Thyroid gland (tissue), 4 donors: ENCODE results near the gene NEBL. TPM values are rescaled to one million over a fixed set of nuclear protein-coding genes. Genes with fewer than 3 reads are reported as not detected.

Experiments used
- DNase-seq, 2 donors: peaks; one replicate each; pipeline ENCODE4 v3.0.0-alpha.2; 2019
- H3K27ac ChIP-seq, 3 donors: fragments of 200-600 bp; sonication (generic); 1 replicate in 2 of 3; 2 replicates in 1 of 3; pipeline ENCODE4 v1.5.1; 2016 to 2019; ENCODE audit warnings: mild to moderate bottlenecking in 1 of 3, moderate library complexity in 1 of 3
- H3K27me3 ChIP-seq: fragments of 200-600 bp; sonication (generic); one replicate; pipeline ENCODE4 v1.5.1; 2019
- H3K36me3 ChIP-seq, 2 donors: fragments of 200-600 bp; sonication (generic); one replicate each; pipeline ENCODE4 v1.5.1; 2016 to 2019
- H3K4me1 ChIP-seq, 2 donors: fragments of 200-600 bp; sonication (generic); one replicate each; pipeline ENCODE4 v1.5.1; 2017 to 2019
- H3K4me3 ChIP-seq, 3 donors: fragments of 200-600 bp; sonication (generic); replicated peaks in 1 of 3; 1 replicate in 2 of 3; 2 replicates in 1 of 3; pipeline ENCODE4 v1.5.1; 2016; ENCODE audit warnings: mild to moderate bottlenecking in 1 of 3
- H3K9me3 ChIP-seq: fragments of 200-600 bp; sonication (generic); one replicate; pipeline ENCODE4 v1.5.1; 2017
- POLR2A ChIP-seq, 2 donors: fragments of 450-650 bp; IDR thresholded peaks; one replicate each; pipeline ENCODE4 v1.6.1; 2017; ENCODE audit warnings: antibody characterized with exemption in 2 of 2, mild to moderate bottlenecking in 2 of 2, moderate library complexity in 1 of 2
- WGBS, 2 donors: methylation state at CpG; one replicate each; pipeline ENCODE4 v1.1.5; 2017; 5-methylcytosine and 5-hydroxymethylcytosine counted together
- intact Hi-C: fragments of 100-400 bp; cut with DNase I; formaldehyde crosslinking; loops from one replicate; pipeline ENCODE4 v1.15.1; 2023
- total RNA-seq, 4 donors: library from RNA; depleted of rRNA; stranded (reverse); fragments of >200 nt; gene quantifications; one replicate each; pipeline ENCODE4 v1.2.3, GENCODE V29; 2016
- TF ChIP-seq, protein P1 (sequence below), 6 experiments: fragments of 200-600 bp in 3 of 6; fragments of 450-650 bp in 3 of 6; sonication (generic) in 3 of 6; IDR thresholded peaks; one replicate each; pipeline ENCODE4 v1.5.1; 2016 to 2019; ENCODE audit warnings: antibody characterized with exemption in 6 of 6, mild to moderate bottlenecking in 2 of 6, inconsistent platforms in 1 of 6, moderate library complexity in 1 of 6

NEBL gene
- total RNA-seq, 4 donors from 2014 or later: 163 to 269 (median 214) TPM

DNA sequence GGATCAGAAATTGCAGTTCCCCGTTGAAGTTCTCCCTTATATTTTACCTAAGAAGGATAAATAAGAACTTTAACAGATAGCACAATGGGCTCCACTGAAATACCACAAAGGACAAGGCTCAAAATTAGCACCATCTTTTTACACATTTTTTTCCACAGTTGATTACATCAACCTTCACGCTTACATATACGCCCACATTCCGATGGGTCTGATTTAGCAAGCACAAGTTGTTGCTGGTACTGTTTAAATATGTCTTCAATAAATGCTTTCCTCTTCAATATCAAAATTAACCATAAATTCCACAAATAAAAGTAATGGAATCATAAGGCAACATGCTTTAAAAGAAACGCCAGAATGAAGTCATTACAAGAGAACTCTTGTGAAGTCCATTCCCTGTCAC, 79.5 kb downstream of the NEBL start:
- Histone ChIP-seq H3K4me3 (no peak overlapping the region), H3K9me3 (no peaks in the 10 kb centered on the region), H3K4me1 (no peaks in the 10 kb centered on the region), H3K36me3 (peaks cover 2 to 17% of the 10 kb centered on the region in 2 donors), H3K27ac (no peak overlapping the region), H3K27me3 (no peaks in the 10 kb centered on the region)
- intact Hi-C loops: no loop called here
- TF ChIP-seq, protein P1, sequence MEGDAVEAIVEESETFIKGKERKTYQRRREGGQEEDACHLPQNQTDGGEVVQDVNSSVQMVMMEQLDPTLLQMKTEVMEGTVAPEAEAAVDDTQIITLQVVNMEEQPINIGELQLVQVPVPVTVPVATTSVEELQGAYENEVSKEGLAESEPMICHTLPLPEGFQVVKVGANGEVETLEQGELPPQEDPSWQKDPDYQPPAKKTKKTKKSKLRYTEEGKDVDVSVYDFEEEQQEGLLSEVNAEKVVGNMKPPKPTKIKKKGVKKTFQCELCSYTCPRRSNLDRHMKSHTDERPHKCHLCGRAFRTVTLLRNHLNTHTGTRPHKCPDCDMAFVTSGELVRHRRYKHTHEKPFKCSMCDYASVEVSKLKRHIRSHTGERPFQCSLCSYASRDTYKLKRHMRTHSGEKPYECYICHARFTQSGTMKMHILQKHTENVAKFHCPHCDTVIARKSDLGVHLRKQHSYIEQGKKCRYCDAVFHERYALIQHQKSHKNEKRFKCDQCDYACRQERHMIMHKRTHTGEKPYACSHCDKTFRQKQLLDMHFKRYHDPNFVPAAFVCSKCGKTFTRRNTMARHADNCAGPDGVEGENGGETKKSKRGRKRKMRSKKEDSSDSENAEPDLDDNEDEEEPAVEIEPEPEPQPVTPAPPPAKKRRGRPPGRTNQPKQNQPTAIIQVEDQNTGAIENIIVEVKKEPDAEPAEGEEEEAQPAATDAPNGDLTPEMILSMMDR (IDR thresholded peaks at IDR 0.05): no peak
- no peak for TF ChIP-seq POLR2A (IDR thresholded peaks at IDR 0.05)
- DNase-seq: no peak
- WGBS, 2 donors: 94 to 95% methylated on average over 5 of the region's 5 CpGs

GRCh38 chr10:20817116-20817515, 80.0 kb downstream of the NEBL start:
- intact Hi-C loops: no loop called here
- H3K4me3 ChIP-seq: no peak overlapping the region
- WGBS, 2 donors: 81 to 85% methylated on average over 3 of the region's 3 CpGs
- H3K9me3 ChIP-seq: no peaks in the 10 kb centered on the region
- TF ChIP-seq POLR2A (IDR thresholded peaks at IDR 0.05): no peak
- TF ChIP-seq, protein P1 (IDR thresholded peaks at IDR 0.05): no peak
- H3K36me3 ChIP-seq: peaks cover 2 to 15% of the 10 kb centered on the region in 2 donors
- DNase-seq: no peak
- no peaks in the 10 kb centered on the region for H3K4me1 ChIP-seq
- no peak overlapping the region for H3K27ac ChIP-seq
- H3K27me3 ChIP-seq: no peaks in the 10 kb centered on the region

GRCh38 chr10:20814116-20814515, 83.0 kb downstream of the NEBL start:
- no peaks in the 10 kb centered on the region for H3K9me3 ChIP-seq
- H3K27me3 ChIP-seq: no peaks in the 10 kb centered on the region
- no peak overlapping the region for H3K27ac ChIP-seq
- 94 to 96% methylated on average over 5 of the region's 5 CpGs for WGBS, 2 donors
- H3K4me1 ChIP-seq: no peaks in the 10 kb centered on the region
- TF ChIP-seq, protein P1 (IDR thresholded peaks at IDR 0.05): no peak
- no peak for TF ChIP-seq POLR2A (IDR thresholded peaks at IDR 0.05)
- intact Hi-C loops: no loop called here
- peaks cover 0 to 12% of the 10 kb centered on the region in 2 donors for H3K36me3 ChIP-seq
- no peak overlapping the region for H3K4me3 ChIP-seq
- no peak for DNase-seq

GRCh38 chr10:20811131-20811530, 86.0 kb downstream of the NEBL start:
- 74 to 76% methylated on average over 2 of the region's 2 CpGs for WGBS, 2 donors
- Histone ChIP-seq H3K27ac (no peak overlapping the region), H3K36me3 (no peaks in the 10 kb centered on the region), H3K9me3 (no peaks in the 10 kb centered on the region), H3K4me1 (no peaks in the 10 kb centered on the region), H3K27me3 (no peaks in the 10 kb centered on the region), H3K4me3 (no peak overlapping the region)
- no peak for TF ChIP-seq POLR2A (IDR thresholded peaks at IDR 0.05)
- TF ChIP-seq, protein P1 (IDR thresholded peaks at IDR 0.05): no peak
- intact Hi-C loops: no loop called here
- no peak for DNase-seq

DNA sequence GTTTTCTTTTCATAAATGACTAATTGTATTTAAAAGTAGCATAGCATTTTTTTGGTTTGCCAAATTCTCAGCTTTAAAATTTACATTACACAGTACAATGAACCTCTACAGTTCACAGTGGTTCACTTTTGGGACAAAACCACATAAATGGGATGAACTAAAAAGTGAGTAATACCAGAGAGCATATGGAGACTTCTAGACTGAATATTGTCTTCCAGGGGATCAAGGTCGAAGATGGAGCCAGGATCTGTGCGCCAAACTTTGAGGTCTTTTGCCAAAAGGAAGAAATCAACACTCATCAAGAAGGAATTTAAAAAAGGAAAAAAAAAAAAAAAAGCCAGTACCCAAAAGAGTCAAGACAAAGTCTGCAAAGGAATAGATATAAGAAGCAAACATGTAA, 87.5 kb downstream of the NEBL start:
- Histone ChIP-seq H3K27ac (no peak overlapping the region), H3K27me3 (no peaks in the 10 kb centered on the region), H3K9me3 (no peaks in the 10 kb centered on the region), H3K4me1 (no peaks in the 10 kb centered on the region), H3K36me3 (no peaks in the 10 kb centered on the region), H3K4me3 (no peak overlapping the region)
- DNase-seq: no peak
- TF ChIP-seq, protein P1 (IDR thresholded peaks at IDR 0.05): no peak
- TF ChIP-seq POLR2A (IDR thresholded peaks at IDR 0.05): no peak
- 80 to 83% methylated on average over 2 of the region's 2 CpGs for WGBS, 2 donors
- intact Hi-C loops: no loop called here
